ENCODE data around the gene NTN3.
A peak's percentile ranks its signal among the peaks of the same experiment; 100 is the strongest.

Gene NTN3

DNA sequence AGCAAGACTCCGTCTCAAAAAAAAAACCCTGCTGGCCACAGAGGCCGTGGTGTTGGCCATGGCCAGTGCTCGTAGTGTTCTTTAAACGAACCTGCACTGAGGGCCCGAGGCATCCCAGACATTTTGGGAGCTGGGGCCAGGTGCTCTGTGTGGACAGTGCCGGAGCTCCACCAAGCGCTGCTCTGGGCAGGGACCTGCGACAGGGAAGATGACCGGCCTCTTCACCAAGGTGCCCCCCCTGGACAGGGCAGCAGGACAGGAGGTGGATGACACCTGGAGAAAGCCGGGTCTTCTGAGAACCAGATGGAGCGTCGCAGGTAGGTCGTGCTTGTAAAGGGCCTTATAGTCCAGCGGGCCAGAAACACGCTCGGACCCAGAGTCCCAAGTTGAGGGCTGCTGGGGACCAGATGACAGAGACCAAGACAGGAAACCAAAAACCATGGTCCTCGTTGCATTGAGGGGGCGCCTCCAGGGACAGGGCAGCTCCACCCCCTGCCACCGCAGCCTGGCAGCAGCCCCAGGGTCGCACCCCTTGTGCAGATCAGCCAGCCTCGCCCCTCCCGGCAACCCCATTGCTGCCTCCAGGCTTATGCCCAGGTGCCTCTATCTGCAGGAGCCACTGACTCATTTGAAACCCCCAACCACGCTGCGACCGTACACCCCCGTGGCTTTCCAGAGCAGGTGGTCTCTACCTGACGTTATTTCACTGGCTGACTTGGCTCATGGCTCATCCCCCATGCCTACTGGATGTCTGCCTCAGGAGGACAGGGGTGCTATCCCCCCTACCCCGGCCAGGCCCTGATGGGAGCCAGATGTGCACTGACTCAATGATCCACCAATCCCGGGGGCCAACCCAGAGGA is 4.2 kb upstream of the NTN3 start:
- H3K36me3 Mint-ChIP-seq (ENCODE audit: low read depth), result no peaks in the 10 kb centered on the region
- peak overlapping the region; percentile 59 to 80 (median 78) for H3K27ac Mint-ChIP-seq
- H3K4me3 Mint-ChIP-seq, result peak overlapping the region; percentile 51 to 72 (median 64)
- peaks cover 13% of the 10 kb centered on the region for H3K4me1 Mint-ChIP-seq
- TF ChIP-seq CTCF (IDR thresholded peaks at IDR 0.05; ENCODE audit: unreplicated experiment in 3 of 3), result no peak
- no peaks in the 10 kb centered on the region for H3K9me3 Mint-ChIP-seq
- no peaks in the 10 kb centered on the region for H3K27me3 Mint-ChIP-seq (ENCODE audit: low read depth)

DNA sequence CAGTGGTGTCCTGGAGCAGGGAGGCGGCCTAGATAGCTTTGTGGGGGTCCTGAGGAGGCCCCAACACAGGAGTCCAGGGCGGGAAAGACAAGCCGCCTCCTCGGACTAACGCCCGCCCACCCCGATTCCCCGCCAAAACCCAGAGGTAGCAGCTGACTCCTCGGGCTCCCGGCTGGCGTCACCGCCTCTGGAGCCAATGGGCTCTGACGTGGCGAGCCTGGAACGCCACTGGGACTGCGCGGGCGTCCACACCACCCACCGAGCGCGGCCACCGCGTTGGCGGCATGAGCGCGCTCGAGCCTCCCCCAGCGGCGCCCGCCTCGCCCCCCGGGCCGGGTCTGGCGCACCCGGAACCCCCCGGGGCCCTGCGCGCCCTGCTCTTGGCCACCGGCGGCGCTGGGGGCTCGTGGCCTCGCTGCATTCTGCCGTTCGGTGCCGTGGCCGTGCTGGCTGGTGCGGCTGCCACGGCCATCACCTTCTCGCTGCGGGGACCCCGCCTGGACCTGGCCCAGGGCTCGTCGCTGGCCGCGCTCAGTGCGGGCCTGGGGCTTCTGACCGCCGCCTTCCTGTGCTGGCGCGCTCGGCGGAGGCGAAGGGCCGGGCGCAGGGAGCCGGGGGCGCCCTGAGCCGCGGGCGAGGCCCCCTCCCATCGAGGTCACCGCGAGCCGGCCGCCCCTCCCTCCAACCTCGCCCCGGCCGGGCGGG is 3.4 kb upstream of the NTN3 start:
- peaks cover 13% of the 10 kb centered on the region for H3K4me1 Mint-ChIP-seq
- H3K27me3 Mint-ChIP-seq (ENCODE audit: low read depth), result no peaks in the 10 kb centered on the region

GRCh38 chr16:2468233-2468724 is 2.8 kb upstream of the NTN3 start:
- Mint-ChIP-seq H3K27me3 (ENCODE audit: low read depth) (no peaks in the 10 kb centered on the region), H3K9me3 (no peaks in the 10 kb centered on the region), H3K4me1 (peaks cover 18% of the 10 kb centered on the region), H3K27ac (peak overlapping the region; percentile 50 to 83 (median 76)), H3K4me3 (peak overlapping the region; percentile 75 to 81 (median 79)), H3K36me3 (ENCODE audit: low read depth) (no peaks in the 10 kb centered on the region)
- no peak for TF ChIP-seq CTCF (IDR thresholded peaks at IDR 0.05; ENCODE audit: unreplicated experiment in 3 of 3)

More for the DNA sequence above, 3.4 kb upstream of the NTN3 start:
- TF ChIP-seq CTCF (IDR thresholded peaks at IDR 0.05; ENCODE audit: unreplicated experiment in 3 of 3), result peak; percentile 13 to 20 (median 15)
- Mint-ChIP-seq H3K27ac (peak overlapping the region; percentile 59 to 80 (median 78)), H3K9me3 (no peaks in the 10 kb centered on the region), H3K36me3 (ENCODE audit: low read depth) (no peaks in the 10 kb centered on the region), H3K4me3 (peak overlapping the region; percentile 75 to 81 (median 79))

GRCh38 chr16:2468725-2469398 is 2.2 kb upstream of the NTN3 start:
- H3K9me3 Mint-ChIP-seq, result no peaks in the 10 kb centered on the region
- H3K4me1 Mint-ChIP-seq, result peaks cover 19% of the 10 kb centered on the region
- peak overlapping the region; percentile 50 to 86 (median 83) for H3K27ac Mint-ChIP-seq
- H3K27me3 Mint-ChIP-seq (ENCODE audit: low read depth), result no peaks in the 10 kb centered on the region
- no peak for TF ChIP-seq CTCF (IDR thresholded peaks at IDR 0.05; ENCODE audit: unreplicated experiment in 3 of 3)
- no peaks in the 10 kb centered on the region for H3K36me3 Mint-ChIP-seq (ENCODE audit: low read depth)
- H3K4me3 Mint-ChIP-seq, result peak overlapping the region; percentile 75 to 81 (median 79)

DNA sequence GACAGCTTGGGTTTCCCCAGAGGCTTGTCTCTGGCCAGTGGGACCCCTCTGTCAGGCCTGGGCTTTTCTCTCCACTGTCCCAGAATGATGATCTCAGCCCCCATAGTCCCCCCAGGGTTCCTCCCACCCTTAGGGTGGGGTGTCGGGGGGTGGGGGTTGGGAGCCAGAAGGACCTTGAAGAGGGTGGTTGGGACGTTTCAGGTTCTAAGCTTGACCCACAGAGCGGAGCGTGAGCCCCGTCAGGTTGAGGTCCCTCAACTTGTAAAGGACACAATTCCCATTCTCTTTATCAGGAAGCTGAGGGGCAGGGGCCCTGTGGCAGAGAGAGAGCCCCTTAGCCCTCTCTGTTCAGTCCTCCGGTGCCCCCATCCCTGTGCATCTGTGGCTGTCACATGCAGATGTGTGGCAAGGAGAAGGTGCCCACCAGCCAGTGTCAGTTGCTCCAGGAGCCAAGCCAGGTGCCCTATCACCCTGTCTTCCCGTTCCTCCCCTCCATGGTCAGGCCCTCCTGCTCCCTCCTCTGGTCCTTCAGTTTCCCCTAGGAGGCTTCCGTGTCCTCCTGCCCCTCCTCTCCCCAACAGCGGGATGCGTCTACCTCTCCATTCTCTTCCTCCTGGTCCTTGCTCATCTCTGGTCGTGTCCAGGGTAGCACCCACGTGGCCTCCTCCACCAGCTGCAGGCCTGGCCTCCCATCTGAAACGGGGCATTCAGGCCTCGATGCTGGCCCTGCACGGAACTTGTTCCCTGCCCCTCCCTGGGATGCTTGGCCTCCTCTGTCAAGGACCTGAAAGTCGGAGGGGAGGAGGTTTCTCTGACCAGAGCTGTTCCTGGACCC is 1.5 kb upstream of the NTN3 start:
- no peaks in the 10 kb centered on the region for H3K27me3 Mint-ChIP-seq (ENCODE audit: low read depth)
- no peaks in the 10 kb centered on the region for H3K9me3 Mint-ChIP-seq
- TF ChIP-seq CTCF (IDR thresholded peaks at IDR 0.05; ENCODE audit: unreplicated experiment in 3 of 3), result no peak
- no peaks in the 10 kb centered on the region for H3K36me3 Mint-ChIP-seq (ENCODE audit: low read depth)
- peak overlapping the region; percentile 53 to 71 (median 60) for H3K4me3 Mint-ChIP-seq
- peak overlapping the region; percentile 62 to 86 (median 83) for H3K27ac Mint-ChIP-seq
- H3K4me1 Mint-ChIP-seq, result peaks cover 19% of the 10 kb centered on the region
